GM12865 (cell line): Measurements from ENCODE around the gene FBLN1.
A peak's percentile ranks its signal among the peaks of the same experiment; 100 is the strongest.

Experiments used
- DNase-seq: peaks from one replicate; pipeline ENCODE4 v3.0.0; 2010; ENCODE audit warnings: low read depth
- H3K4me3 ChIP-seq: 2 replicates; pipeline ENCODE4 v1.5.1; 2011; ENCODE audit warnings: mild to moderate bottlenecking, low read depth, low read length, control low read depth
- CTCF ChIP-seq: IDR thresholded peaks from 2 replicates; pipeline ENCODE4 v1.5.1; 2011; ENCODE audit warnings: low read length, control low read depth, low read depth, inconsistent platforms; ENCODE audit not compliant: insufficient read depth; ENCODE audit errors: missing control alignments

FBLN1 gene

GRCh38 chr22:45647532-45648225 is 145.0 kb downstream of the FBLN1 start:
- H3K4me3 ChIP-seq, result no peak overlapping the region
- DNase-seq, result no peak
- no peak for TF ChIP-seq CTCF

GRCh38 chr22:45648301-45649117 is 145.8 kb downstream of the FBLN1 start:
- no peak for TF ChIP-seq CTCF
- H3K4me3 ChIP-seq, result no peak overlapping the region
- DNase-seq, result peak; percentile 31

- TF ChIP-seq CTCF, result no peak
- H3K4me3 ChIP-seq, result no peak overlapping the region
- no peak for DNase-seq
Observed at GRCh38 chr22:45649809-45650208, 147.1 kb downstream of the FBLN1 start.

- no peak overlapping the region for H3K4me3 ChIP-seq
- DNase-seq, result no peak
- TF ChIP-seq CTCF, result no peak
Observed at GRCh38 chr22:45650721-45651120, 148.0 kb downstream of the FBLN1 start.
